IMR-90 (cell line): ENCODE measurements around the gene DRD4. TPM values are rescaled to one million over a fixed set of nuclear protein-coding genes. Genes with fewer than 3 reads are reported as not detected.

Source experiments
- ATAC-seq: fragments of 200-7000 bp; cut with Tn5 transposase; 2 replicates; pipeline ENCODE4 v1.9.1; 2020; ENCODE audit warnings: low read depth, mild to moderate bottlenecking, moderate library complexity
- BruUV-seq: library from RNA; stranded (reverse); fragments of 400-500 nt; replicated peaks from 2 replicates; lab custom pipeline; 2021; lab: Mats Ljungman, UMichigan
- CTCF ChIA-PET: fragments of 300-600 bp; formaldehyde crosslinking; extraction: SDS; loops from one replicate; lab custom pipeline; 2021; ENCODE audit warnings: antibody characterized with exemption; lab: Yijun Ruan, JAX
- POLR2A ChIA-PET: fragments of 300-600 bp; sonication (Branson Sonifier 250); formaldehyde crosslinking; loops from one replicate; lab custom pipeline; 2022; ENCODE audit warnings: antibody characterized with exemption; ENCODE audit not compliant: unreplicated experiment; lab: Charles Lee
- DNase-seq: peaks from one replicate; pipeline ENCODE4 v3.0.0; 2013
- H2AFZ ChIP-seq: replicated peaks from 2 replicates; pipeline ENCODE3; 2013; ENCODE audit warnings: low read length, mild to moderate bottlenecking; ENCODE audit not compliant: poor library complexity
- H2AK5ac ChIP-seq: 2 replicates; pipeline ENCODE4 v1.6.1; 2013; ENCODE audit warnings: low read depth, low read length, inconsistent platforms
- H2AK9ac ChIP-seq: replicated peaks from 2 replicates; pipeline ENCODE3; 2013; ENCODE audit warnings: mild to moderate bottlenecking, low read depth, low read length, moderate library complexity; ENCODE audit not compliant: poor library complexity
- H2BK120ac ChIP-seq: 2 replicates; pipeline ENCODE4 v1.6.1; 2013; ENCODE audit warnings: low read depth, low read length, inconsistent platforms
- H2BK15ac ChIP-seq: 3 replicates; pipeline ENCODE4 v1.6.1; 2013; ENCODE audit warnings: low read depth, low read length, inconsistent platforms
- H2BK20ac ChIP-seq: 2 replicates; pipeline ENCODE4 v1.6.1; 2013; ENCODE audit warnings: low read depth, mild to moderate bottlenecking, inconsistent platforms, low read length, moderate library complexity
- H2BK5ac ChIP-seq: 2 replicates; pipeline ENCODE4 v1.6.1; 2013; ENCODE audit warnings: mild to moderate bottlenecking, low read depth, low read length, inconsistent platforms; ENCODE audit not compliant: poor library complexity, severe bottlenecking
- H3K14ac ChIP-seq: replicated peaks from 2 replicates; pipeline ENCODE4 v1.6.1; 2013; ENCODE audit warnings: low read depth, low read length, inconsistent platforms
- H3K18ac ChIP-seq: 2 replicates; pipeline ENCODE4 v1.6.1; 2013; ENCODE audit warnings: low read depth, low read length, control low read depth
- H3K23ac ChIP-seq: 2 replicates; pipeline ENCODE4 v1.6.1; 2013; ENCODE audit warnings: low read depth, low read length, inconsistent platforms
- H3K27ac ChIP-seq: 2 replicates; pipeline ENCODE4 v1.5.1; 2013; ENCODE audit warnings: mild to moderate bottlenecking, control low read depth, low read length; ENCODE audit not compliant: insufficient read depth
- H3K27me3 ChIP-seq: 2 replicates; pipeline ENCODE4 v1.6.1; 2013; ENCODE audit warnings: low read length; ENCODE audit not compliant: control insufficient read depth, insufficient read depth
- H3K36me3 ChIP-seq: 2 replicates; pipeline ENCODE4 v1.6.1; 2013; ENCODE audit warnings: low read length, mixed read lengths; ENCODE audit not compliant: control insufficient read depth, insufficient read depth
- H3K4ac ChIP-seq: 2 replicates; pipeline ENCODE4 v1.6.1; 2013; ENCODE audit warnings: low read depth, low read length, inconsistent platforms
- H3K4me1 ChIP-seq: 2 replicates; pipeline ENCODE4 v1.6.1; 2013; ENCODE audit warnings: low read length, mixed read lengths; ENCODE audit not compliant: control insufficient read depth, insufficient read depth
- H3K4me2 ChIP-seq: 2 replicates; pipeline ENCODE4 v1.6.1; 2013; ENCODE audit warnings: low read depth, mild to moderate bottlenecking, control low read depth, low read length, moderate library complexity
- H3K4me3 ChIP-seq: 2 replicates; pipeline ENCODE4 v1.5.1; 2013; ENCODE audit warnings: low read depth, mild to moderate bottlenecking, control low read depth, low read length, moderate library complexity; ENCODE audit not compliant: insufficient read depth
- H3K56ac ChIP-seq: 2 replicates; pipeline ENCODE4 v1.6.1; 2013; ENCODE audit warnings: low read length, inconsistent platforms; ENCODE audit not compliant: insufficient read depth; ENCODE audit errors: extremely low read depth
- H3K79me1 ChIP-seq, 2 experiments: 2 replicates each; pipeline ENCODE4 v1.6.1; 2013; ENCODE audit warnings: low read length in 2 of 2, inconsistent platforms in 1 of 2, low read depth in 1 of 2
- H3K9ac ChIP-seq: 2 replicates; pipeline ENCODE4 v1.6.1; 2013; ENCODE audit warnings: low read depth, low read length, control low read depth
- H3K9me1 ChIP-seq: 2 replicates; pipeline ENCODE4 v1.6.1; 2013; ENCODE audit warnings: low read length, inconsistent platforms; ENCODE audit not compliant: insufficient read depth
- H3K9me3 ChIP-seq: 2 replicates; pipeline ENCODE4 v1.6.1; 2013; ENCODE audit warnings: low read length; ENCODE audit not compliant: control insufficient read depth, insufficient read depth
- H4K20me1 ChIP-seq: 2 replicates; pipeline ENCODE4 v1.6.1; 2013; ENCODE audit warnings: low read length, inconsistent platforms; ENCODE audit not compliant: insufficient read depth
- H4K5ac ChIP-seq: 2 replicates; pipeline ENCODE4 v1.6.1; 2013; ENCODE audit warnings: mild to moderate bottlenecking, low read depth, low read length, control low read depth
- H4K8ac ChIP-seq, 2 experiments: 2 replicates each; pipeline ENCODE4 v1.6.1; 2013; ENCODE audit warnings: low read depth in 2 of 2, low read length in 2 of 2, control low read depth in 1 of 2, inconsistent platforms in 1 of 2
- H4K91ac ChIP-seq: 2 replicates; pipeline ENCODE4 v1.6.1; 2013; ENCODE audit warnings: low read depth, low read length, inconsistent platforms; ENCODE audit not compliant: insufficient read depth
- MAZ ChIP-seq: IDR thresholded peaks from 2 replicates; pipeline ENCODE4 v1.6.1; 2012; ENCODE audit warnings: low read depth, mild to moderate bottlenecking, low read length, improper control_type of control experiment, moderate library complexity, borderline replicate concordance
- POLR2A ChIP-seq: IDR thresholded peaks from 2 replicates; pipeline ENCODE4 v1.6.1; 2012; ENCODE audit warnings: mild to moderate bottlenecking, low read depth, low read length
- RCOR1 ChIP-seq: IDR thresholded peaks from 2 replicates; pipeline ENCODE4 v1.6.1; 2012; ENCODE audit warnings: mild to moderate bottlenecking, low read length, improper control_type of control experiment; ENCODE audit not compliant: insufficient replicate concordance
- WGBS, 2 experiments: methylation state at CpG; one replicate each; pipeline versions ENCODE4 v1.1.5 to v1.1.7; 2013; ENCODE audit warnings: missing lambda C conversion rate in 2 of 2; ENCODE audit not compliant: insufficient read length in 1 of 2; ENCODE audit errors: extremely low coverage in 2 of 2; 5-methylcytosine and 5-hydroxymethylcytosine counted together
- dilution Hi-C: fragments of 300-500 bp; cut with HindIII; formaldehyde crosslinking; loops from one replicate; pipeline ENCODE4 v1.14.3; 2018; ENCODE audit warnings: low sequenced_read_pairs; ENCODE audit not compliant: unreplicated experiment
- in situ Hi-C: fragments of 300-500 bp; cut with MboI; formaldehyde crosslinking; loops from 3 replicates; pipeline ENCODE4 v1.14.3; 2019; ENCODE audit warnings: low sequenced_read_pairs, inconsistent platforms, mixed read lengths
- intact Hi-C: fragments of 100-400 bp; cut with micrococcal nuclease; formaldehyde crosslinking; loops from 2 replicates; pipeline ENCODE4 v1.10.0; 2022
- polyA plus RNA-seq, 3 experiments: library from polyadenylated mRNA; depleted of rRNA; stranded (reverse); fragments of >200 nt; gene quantifications; 2 replicates each; pipeline ENCODE4 v1.2.3, GENCODE V29; 2012; ENCODE audit warnings: low replicate concordance in 1 of 3
- total RNA-seq: library from RNA; depleted of rRNA; stranded (reverse); fragments of >200 nt; gene quantifications from 2 replicates; pipeline ENCODE4 v1.2.3, GENCODE V29; 2012

The DRD4 gene
- total and polyA plus RNA-seq, 2 of the 4 experiments (the other 2 are of a cell fraction): not detected

GRCh38 chr11:615504-616319 is 21.4 kb upstream of the DRD4 start, which contains the start of gene IRF7:
TSS of gene IRF7 (minus strand) at chr11:615950. CDS start at chr11:615364, 586 bp downstream.
- POLR2A ChIA-PET: no interaction called here
- Histone ChIP-seq H3K27me3 (no peaks in the 10 kb centered on the region), H3K27ac (peak within 1 kb of the TSS; percentile 96), H4K8ac (peak within 1 kb of the TSS; percentile 43 to 74; a peak in 2 of 4 replicates), H3K9me3 (no peaks in the 10 kb centered on the region), H4K5ac (peak within 1 kb of the TSS; percentile 75), H3K4me1 (peaks cover 4% of the 10 kb centered on the region; the same call in 1 of the 2 replicates), H4K20me1 (peaks cover 36% of the 10 kb centered on the region), H3K23ac (peak within 1 kb of the TSS; percentile 41; the same call in 1 of the 2 replicates), H3K4me3 (peak within 1 kb of the TSS; percentile 91), H3K4me2 (peak within 1 kb of the TSS; percentile 96), H2BK120ac (no peak within 1 kb of the TSS), H4K91ac (peak within 1 kb of the TSS; percentile 74), H2AK5ac (peak within 1 kb of the TSS; percentile 92), H2BK15ac (no peak within 1 kb of the TSS), H3K36me3 (peaks cover 33% of the 10 kb centered on the region), H3K4ac (peak within 1 kb of the TSS; percentile 95), H3K9ac (peak within 1 kb of the TSS; percentile 92), H3K18ac (peak within 1 kb of the TSS; percentile 66; the same call in 1 of the 2 replicates), H3K56ac (no peak within 1 kb of the TSS), H2AK9ac (peak within 1 kb of the TSS; percentile 98), H2AFZ (peak within 1 kb of the TSS; percentile 93), H3K14ac (peak within 1 kb of the TSS; percentile 77; the same call in 1 of the 2 replicates), H3K79me1 (peaks cover 2 to 39% of the 10 kb centered on the region in 2 experiments; a peak in 3 of 4 replicates), H2BK5ac (peak within 1 kb of the TSS; percentile 85), H2BK20ac (no peak within 1 kb of the TSS), H3K9me1 (no peaks in the 10 kb centered on the region)
- no peak for TF ChIP-seq RCOR1
- TF ChIP-seq MAZ: peak; percentile 52; the same call in 1 of the 2 replicates
- peak; percentile 82 for TF ChIP-seq POLR2A
- BruUV-seq: no TSS peak
- ATAC-seq (peak; percentile 96), DNase-seq (peak; percentile 80)
- in situ Hi-C loops: no loop called here
- WGBS, 2 experiments: 7% methylated on average over 18 of the region's 66 CpGs; no CpG with 5 or more reads in 1 of the 2 experiments
- CTCF ChIA-PET: no interaction called here
- intact Hi-C loops: no loop called here
- dilution Hi-C loops: no loop called here
